Fibroblast of skin of back (primary cell): Measurements from ENCODE around the gene ZNF543.
"Not testable (repeated sequence)": the region's sequence is repeated elsewhere in the genome, so short reads cannot be mapped to it uniquely, and the experiment has no call there.

Source experiments
- DNase-seq: peaks from one replicate; pipeline ENCODE4 v3.0.0-alpha.2; 2013

The ZNF543 gene

DNA sequence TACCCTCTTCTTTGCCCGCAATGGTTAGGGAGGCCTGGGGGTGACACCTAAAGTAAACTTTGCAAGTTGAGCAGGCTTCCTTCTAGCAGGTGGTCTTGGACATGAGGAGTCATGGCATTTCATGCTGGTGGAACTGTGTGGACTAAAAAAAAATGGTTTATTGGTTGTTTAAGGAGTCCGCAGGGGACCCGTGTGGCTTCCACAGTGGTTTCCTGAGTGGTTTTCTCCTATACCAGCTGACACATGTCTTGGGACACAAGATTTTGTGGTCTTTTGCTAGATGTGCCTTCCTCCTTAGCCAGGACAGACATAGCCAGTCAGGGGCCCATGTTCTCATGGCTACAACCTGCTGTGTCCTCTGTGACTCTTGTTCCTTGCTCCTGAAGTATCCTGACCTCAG lies 1.5 kb downstream of the ZNF543 start:
- no peak for DNase-seq

DNA sequence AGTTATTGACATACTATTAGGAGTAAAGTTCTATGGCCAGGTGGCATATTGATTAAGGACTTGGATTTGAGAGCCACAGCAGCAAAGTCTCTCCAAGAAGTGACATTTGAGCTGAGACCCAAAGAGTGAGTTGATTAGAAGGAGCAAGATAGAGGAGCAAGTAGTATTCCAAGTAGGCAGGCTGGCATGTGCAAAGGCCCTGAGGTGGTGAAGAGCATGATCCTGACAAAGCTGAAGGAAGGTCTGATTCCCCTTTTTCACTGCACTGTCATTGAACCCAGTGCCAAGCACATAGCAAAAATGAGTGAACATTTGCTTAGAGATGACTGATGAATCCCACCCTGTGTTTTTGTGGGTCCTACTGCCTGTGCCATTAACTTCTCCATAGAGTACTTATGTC lies 4.7 kb downstream of the ZNF543 start:
- DNase-seq: no peak

DNA sequence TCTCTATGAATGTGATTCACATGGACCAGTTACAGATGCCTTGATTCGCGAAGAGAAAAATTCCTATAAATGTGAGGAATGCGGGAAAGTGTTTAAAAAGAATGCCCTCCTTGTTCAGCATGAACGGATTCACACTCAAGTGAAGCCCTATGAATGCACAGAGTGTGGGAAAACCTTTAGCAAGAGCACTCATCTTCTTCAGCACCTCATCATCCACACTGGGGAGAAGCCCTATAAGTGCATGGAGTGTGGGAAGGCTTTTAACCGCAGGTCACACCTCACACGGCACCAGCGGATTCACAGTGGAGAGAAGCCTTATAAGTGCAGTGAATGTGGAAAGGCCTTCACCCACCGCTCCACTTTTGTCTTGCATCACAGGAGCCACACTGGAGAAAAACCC lies 7.7 kb downstream of the ZNF543 start:
- DNase-seq: no peak

DNA sequence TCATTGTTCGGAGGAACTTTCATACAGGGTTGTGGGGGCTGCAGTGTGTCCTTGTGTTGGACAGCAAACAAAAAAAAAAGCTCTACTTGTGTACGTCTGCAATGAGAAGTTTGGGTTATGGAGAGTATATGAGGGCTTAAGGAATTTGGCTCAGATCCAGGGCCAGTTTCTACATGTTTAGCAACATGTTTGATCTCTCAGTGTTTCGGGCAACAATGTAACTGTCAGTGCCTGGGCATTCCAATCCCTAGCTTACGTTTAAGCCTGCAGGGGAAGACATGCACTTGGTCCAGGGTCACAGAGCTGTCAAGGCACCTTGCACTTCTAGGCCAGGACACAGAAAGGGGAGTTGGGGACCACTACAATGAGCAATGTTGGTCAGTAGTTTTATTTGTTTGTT lies 13.9 kb downstream of the ZNF543 start:
- no peak for DNase-seq

DNA sequence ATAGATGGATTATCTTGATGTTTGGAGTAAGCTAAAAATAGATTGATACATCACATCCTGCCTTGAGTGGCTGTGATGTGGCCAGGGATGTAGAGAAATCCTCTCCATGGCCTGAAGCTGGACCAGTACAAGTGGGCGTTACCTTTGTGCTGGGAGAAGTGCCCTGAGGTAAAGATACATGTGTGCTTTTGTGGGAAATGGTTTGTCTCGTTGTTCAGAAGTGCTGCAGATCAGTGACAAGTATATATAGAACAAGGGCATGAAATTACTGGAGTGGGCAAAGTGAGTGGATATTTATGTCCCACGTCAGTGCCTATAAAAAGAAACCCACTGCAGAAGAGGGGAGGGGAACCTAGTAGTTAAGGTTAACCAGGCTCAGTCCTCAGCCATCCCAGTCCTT lies 18.6 kb downstream of the ZNF543 start:
- peak; percentile 59 for DNase-seq

DNA sequence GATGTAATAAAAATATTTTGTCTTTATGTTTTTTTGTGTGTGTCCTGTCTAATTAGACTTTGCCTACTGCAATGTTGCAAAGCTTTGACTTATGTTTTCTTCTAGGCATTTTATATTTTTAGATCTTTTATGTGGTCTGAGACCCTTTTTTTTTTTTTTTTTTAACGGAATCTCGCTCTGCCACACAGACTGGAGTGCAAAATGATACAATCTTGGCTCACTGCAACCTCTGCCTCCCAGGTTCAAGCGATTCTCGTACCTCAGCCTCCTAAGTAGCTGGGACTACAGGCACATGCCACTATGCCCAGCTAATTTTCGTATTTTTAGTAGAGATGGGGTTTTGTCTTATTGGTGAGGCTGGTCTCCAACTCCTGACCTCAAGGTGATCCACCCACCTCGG lies 22.3 kb downstream of the ZNF543 start:
- no peak for DNase-seq

DNA sequence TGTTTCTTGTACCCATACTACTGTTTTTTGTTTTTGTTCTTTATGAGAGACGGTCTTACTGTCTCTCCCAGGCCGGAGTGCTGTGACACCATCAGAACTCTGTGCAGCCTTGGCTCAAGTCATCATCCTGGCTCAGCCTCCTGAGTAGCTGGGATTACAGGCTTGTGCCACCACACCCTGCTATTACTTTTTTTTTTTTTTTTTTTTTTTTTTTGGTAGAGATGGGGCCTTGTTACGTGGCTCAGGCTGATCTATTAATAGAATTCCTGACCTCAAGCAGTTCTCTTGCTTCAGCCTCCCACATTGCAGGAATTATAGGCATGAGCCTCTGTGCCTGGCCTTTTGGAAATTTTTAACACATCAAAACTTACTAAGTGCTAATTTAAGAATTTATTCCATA lies 27.9 kb downstream of the ZNF543 start:
- peak; percentile 71 for DNase-seq

DNA sequence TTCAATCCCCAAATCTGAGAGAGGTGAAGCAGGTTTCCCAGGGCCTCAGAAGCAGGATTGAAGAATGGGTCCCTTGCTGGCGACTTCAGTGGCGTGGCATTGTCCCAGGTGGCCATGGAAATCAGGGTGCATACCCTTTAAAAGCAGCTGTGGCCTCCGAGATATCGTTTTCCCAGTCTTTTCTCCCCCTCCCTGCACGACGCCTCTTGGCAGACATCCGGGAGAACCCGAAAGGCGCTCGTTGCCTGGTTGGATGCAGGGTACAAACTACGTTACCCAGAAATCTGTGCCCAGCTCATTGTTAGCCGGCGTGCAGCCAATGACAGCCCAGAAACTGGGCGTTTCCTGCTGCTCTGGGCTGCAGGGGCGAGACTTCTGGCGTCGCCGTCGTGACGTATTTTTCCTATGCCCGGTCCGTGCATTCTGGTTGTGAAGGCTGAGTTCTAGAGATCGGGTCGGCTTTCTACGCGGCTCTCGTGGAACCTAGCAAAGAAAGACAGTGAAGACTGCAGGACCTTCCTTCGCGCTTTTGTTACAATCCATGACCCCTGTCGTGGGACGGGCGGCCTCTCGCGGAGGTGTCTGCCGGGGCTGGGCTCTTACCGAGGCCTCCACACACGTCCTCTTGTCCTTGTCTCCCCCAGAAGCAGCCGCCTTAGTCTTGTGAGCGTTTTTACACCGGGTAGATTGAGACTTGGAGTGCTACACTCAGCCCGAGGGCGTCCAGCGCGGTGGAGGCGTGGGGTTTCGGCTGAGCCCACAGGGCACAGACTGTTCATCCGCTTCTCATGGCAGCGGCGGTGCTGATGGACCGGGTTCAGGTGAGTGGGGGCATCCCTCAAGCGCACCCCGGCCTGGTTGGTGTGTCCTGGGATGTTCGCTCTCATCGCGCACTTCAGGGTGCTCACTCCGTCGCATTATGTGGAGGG lies 30.9 kb downstream of the ZNF543 start, which contains the start of gene ZNF304:
ZNF304 (plus strand) TSS at position 395 of the 929 bp plus-strand sequence; CDS start at position 789, 394 bp downstream.
- peak; percentile 97 for DNase-seq

DNA sequence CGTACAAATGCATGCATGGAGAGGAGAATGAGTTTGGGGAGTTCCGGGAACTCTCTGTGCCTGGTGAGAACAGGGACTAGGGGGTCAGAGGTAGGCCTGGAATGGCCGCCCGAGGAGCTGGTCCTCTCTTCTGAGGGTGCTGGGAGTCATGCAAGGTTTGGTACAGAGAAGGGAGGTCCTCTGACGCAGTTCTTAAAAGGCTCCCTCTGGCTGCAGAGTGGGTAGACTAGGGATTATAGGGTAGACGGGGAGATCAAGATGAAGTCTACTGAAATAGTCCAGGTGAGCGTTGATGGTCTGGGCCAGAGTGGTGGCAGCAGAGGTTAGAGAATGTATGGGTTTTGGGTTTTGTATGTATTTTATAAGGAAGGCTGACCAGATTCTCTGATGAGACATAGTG lies 31.6 kb downstream of the ZNF543 start:
- no peak for DNase-seq

DNA sequence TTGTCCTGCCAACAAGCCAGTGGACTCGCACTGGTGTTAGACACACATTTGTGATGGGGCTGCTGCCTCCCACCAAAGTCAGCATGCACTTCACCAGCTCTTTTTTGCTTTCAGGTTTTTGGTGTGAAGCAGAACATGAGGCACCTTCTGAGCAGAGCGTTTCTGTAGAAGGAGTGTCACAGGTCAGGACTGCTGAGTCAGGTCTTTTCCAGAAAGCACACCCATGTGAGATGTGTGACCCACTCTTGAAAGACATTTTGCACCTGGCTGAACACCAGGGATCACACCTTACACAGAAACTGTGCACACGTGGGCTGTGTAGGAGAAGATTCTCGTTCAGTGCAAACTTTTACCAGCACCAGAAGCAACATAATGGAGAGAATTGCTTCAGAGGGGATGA lies 35.6 kb downstream of the ZNF543 start:
- no peak for DNase-seq

DNA sequence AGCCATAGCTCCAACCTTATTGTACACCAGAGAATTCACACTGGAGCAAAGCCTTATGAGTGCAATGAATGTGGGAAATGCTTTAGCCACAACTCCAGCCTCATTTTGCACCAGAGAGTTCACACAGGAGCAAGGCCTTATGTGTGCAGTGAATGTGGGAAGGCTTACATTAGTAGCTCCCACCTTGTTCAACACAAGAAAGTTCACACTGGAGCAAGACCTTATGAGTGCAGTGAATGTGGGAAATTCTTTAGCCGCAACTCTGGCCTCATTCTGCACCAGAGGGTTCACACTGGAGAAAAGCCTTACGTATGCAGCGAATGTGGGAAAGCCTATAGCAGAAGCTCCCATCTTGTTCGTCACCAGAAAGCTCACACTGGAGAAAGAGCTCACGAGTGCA lies 37.1 kb downstream of the ZNF543 start:
- no peak for DNase-seq

DNA sequence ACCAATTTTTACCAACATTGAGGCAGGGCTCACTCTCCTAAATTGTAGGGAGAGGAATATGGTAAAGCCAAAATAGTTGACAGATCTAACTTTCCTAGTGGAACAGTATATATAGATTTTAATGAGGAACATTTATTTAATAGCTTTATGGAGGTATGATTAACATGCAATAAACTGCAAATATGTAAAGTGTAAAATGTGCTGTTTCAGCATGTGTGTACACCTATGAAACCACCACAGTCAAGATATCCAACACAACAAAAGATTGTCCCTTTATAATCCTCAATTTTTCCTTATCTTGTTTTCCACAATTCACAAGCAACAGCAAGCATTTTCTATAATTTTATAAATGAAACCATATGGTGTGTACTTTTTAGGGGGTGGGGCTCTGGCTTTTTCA lies 39.0 kb downstream of the ZNF543 start:
- no peak for DNase-seq

DNA sequence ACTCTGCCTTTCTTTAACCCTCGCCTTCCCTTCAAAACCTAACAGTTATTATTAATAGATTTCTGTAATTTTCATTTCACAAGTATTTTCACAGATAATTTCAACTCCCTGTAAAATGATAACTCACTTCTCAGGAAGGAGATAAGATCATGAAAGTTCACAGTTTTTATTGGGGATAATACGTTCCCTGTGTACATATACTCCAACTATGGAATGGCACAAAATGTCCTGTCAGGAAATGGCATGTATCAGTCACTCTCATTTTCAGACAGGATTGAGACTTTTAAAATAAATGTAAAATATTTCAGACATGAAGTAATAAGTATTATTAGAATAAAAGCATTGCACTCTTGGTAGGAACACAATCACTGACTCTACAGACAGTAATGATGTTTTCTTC lies 42.1 kb downstream of the ZNF543 start:
- DNase-seq: no peak

DNA sequence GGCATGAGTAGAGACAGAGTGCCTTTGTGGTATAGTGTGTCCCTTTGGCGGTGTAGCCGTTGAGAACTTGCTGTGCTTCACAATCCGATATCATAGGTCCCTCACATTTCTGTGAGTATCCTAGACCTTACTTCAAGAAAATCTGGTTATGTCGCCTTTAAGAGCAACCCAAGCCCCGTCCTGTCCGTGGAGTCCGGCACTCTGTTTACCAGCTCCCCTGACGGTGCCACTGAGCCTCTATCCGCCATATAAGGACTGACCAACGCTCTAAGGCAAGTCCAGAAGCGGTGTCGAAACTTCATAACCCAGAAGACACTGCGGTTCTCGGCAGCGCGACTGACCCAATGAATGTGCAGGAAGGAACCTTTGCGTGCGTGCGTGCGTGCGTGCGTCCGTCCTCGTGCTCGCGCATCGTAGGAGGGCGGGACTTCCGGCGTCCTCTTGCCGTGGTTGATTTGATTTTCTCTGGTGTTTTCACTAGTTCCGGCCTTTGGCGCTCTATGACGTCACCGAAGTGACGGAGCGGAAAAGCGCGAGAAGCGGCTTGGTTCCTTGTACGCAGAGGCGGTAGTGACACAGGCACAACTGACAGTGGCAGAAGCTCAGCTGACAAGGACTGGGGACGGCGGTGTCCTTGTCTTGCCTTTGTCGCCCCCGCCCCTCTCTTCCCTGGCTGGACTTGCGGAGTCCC lies 42.9 kb downstream of the ZNF543 start, which contains the start of the genes TRAPPC2B and ZNF547:
TRAPPC2B (plus strand) TSS at position 555 of the 691 bp plus-strand sequence. CDS start 1,283 bp downstream, outside the sequence.
ZNF547 (plus strand) TSS at position 555 of the 691 bp plus-strand sequence. CDS start 5,005 bp downstream, outside the sequence.
- DNase-seq: peak; percentile 100

DNA sequence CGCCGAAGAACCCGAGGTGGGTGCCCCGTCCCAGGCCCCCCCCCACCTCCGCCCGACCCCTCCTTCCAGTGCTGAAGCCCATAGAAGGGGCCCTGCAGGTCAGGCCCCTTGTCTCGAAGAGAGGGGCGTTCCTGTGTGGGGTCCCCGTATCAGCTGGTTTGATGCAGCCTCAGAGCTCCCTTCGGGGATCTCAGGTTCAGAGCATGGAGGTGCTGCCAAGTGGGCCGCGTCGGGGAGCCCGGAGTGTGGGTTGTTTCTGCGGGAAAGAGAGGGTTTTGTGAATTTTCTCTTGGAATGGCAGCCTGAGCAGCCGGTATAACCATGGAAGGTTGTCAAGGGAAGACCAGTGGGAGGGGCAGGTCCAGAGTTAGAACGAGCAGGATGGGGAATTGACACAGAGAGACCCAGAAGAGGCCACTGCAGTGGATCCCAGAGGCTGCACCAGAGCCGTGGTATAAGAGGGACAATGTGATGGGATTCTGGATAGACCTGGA lies 43.5 kb downstream of the ZNF543 start:
- DNase-seq: no peak

DNA sequence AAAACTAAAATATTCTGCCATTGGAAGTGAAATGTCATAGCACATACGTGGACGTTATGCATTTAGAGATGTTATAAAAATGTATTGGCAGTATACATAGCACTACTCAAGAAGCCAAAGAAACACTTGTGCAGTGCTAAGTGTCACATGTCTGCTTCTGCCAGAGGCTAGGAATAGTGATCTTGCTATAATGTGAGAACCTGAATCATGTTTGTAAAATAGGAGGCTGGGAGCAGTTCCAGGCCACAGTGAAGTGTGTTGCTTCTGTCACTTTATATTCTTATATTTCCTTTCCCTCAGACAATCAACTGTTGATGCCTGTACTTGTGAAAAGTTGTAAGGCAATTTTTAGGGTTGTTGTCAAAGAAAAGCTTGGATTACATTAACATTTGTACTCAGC lies 46.5 kb downstream of the ZNF543 start:
- DNase-seq: no peak

DNA sequence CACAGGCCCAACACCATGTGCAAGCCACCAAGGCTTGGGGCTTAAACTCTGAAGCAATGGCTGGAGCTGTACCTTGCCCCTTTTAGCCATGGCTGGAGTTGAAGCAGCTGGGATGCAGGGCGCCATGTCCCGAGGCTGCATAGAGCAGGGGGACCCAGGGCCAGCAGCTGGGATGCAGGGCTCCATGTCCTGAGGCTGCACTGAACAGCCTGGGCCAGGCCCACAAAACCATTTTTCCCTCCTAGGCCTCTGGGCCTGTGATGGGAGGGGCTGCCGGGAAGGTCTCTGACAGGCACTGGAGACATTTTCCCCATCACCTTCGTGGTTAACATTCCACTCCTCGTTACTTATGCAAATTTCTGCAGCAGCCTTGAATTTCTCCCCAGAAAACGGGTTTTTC lies 53.9 kb downstream of the ZNF543 start:
- DNase-seq: no peak

DNA sequence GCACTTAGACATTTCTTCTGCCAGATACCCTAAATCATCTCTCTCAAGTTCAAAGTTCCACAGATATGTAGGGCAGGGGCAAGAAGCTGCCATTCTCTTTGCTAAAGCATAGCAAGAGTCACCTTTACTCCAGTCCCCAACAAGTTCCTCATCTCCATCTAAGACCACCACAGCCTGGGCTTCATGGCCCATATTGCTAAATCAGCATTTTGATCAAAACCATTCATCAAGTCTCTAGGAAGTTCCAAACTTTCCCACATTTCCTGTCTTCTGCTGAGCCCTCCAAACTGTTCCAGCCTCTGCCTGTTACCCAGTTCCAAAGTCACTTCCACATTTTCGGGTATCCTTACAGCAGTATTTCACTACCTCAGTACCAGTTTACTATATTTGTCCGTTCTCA lies 54.4 kb downstream of the ZNF543 start:
- not testable (repeated sequence) for DNase-seq

DNA sequence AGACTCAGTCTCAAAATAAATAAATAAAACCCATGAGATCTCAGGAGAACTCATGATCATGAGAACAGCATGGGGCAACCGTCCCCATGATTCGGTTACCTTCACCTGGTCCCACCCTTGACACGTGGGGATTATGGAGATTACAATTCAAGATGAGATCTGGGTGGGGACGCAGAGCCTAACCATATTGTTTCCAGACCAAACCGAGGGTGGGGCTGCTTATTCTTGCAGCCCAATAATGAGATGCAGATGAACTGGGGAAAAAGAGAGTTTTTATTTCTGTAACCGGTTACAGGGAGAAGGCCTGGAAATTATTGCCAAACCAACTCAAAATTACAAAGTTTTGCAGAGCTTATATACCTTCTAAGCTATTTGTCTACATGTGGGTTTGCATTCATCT lies 55.9 kb downstream of the ZNF543 start:
- DNase-seq: no peak

DNA sequence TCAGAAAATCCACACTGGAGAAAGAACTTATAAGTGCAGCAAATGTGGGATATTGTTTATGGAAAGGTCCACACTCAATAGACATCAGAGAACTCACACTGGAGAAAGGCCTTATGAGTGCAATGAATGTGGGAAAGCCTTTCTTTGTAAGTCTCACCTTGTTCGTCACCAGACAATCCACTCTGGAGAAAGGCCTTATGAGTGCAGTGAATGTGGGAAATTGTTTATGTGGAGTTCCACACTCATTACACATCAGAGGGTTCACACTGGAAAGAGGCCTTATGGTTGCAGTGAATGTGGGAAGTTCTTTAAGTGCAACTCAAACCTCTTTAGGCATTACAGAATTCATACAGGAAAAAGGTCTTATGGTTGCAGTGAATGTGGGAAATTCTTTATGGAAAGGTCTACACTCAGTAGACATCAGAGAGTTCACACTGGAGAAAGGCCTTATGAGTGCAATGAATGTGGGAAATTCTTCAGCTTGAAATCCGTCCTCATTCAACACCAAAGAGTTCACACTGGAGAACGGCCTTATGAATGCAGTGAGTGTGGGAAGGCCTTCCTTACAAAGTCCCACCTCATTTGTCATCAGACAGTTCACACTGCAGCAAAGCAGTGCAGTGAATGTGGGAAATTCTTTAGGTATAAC lies 57.4 kb downstream of the ZNF543 start:
- DNase-seq: no peak
